Stimulated activated CD8-positive, alpha-beta memory T cell treated with anti-CD3 and anti-CD28 coated beads, Interleukin-15, amount 100 ng/mL, for 4 hours (primary cell): ENCODE measurements around the gene TEX38.
"Not testable (repeated sequence)": the region's sequence is repeated elsewhere in the genome, so short reads cannot be mapped to it uniquely, and the experiment has no call there.

ENCODE experiments used
- DNase-seq, 2 donors: peaks; one replicate each; pipeline ENCODE4 v3.0.0-alpha.2; 2020; ENCODE audit warnings: low read depth in 2 of 2

Gene TEX38

GRCh38 chr1:46655848-46656247 lies 15.8 kb upstream of the TEX38 start:
- no peak for DNase-seq

GRCh38 chr1:46656643-46657042 lies 15.0 kb upstream of the TEX38 start:
- DNase-seq = no peak

- DNase-seq = no peak
Observed at GRCh38 chr1:46657775-46658174, 13.9 kb upstream of the TEX38 start.

- no peak for DNase-seq
Observed at GRCh38 chr1:46659307-46659870, 12.3 kb upstream of the TEX38 start.

GRCh38 chr1:46660116-46660515 lies 11.5 kb upstream of the TEX38 start:
- not testable (repeated sequence) for DNase-seq

GRCh38 chr1:46662919-46663318 lies 8.7 kb upstream of the TEX38 start:
- not testable (repeated sequence) for DNase-seq

- DNase-seq = no peak
Observed at GRCh38 chr1:46665983-46666382, 5.7 kb upstream of the TEX38 start.

- DNase-seq = peak; percentile 8 to 32
Observed at GRCh38 chr1:46667782-46668760, 3.6 kb upstream of the TEX38 start, which contains the start of gene ATPAF1. Gene ATPAF1, minus strand, starts transcription at chr1:46668364. Its CDS starts 42 bp downstream, at chr1:46668322.

- no peak for DNase-seq
Observed at GRCh38 chr1:46670134-46670533, 1.5 kb upstream of the TEX38 start.

GRCh38 chr1:46672696-46673095 lies 1.0 kb downstream of the TEX38 start:
- DNase-seq = no peak

GRCh38 chr1:46673749-46674182 lies 2.1 kb downstream of the TEX38 start:
- DNase-seq = no peak

- DNase-seq = no peak
Observed at GRCh38 chr1:46675549-46676314, 4.1 kb downstream of the TEX38 start.

GRCh38 chr1:46676531-46676930 lies 4.9 kb downstream of the TEX38 start:
- DNase-seq = no peak

- no peak for DNase-seq
Observed at GRCh38 chr1:46677339-46677738, 5.7 kb downstream of the TEX38 start.

GRCh38 chr1:46679789-46680573 lies 8.3 kb downstream of the TEX38 start:
- DNase-seq = no peak

GRCh38 chr1:46681333-46682034 lies 9.8 kb downstream of the TEX38 start:
- no peak for DNase-seq

- no peak for DNase-seq
Observed at GRCh38 chr1:46682064-46682463, 10.4 kb downstream of the TEX38 start.

GRCh38 chr1:46684670-46685069 lies 13.0 kb downstream of the TEX38 start:
- DNase-seq = no peak

- DNase-seq = no peak
Observed at GRCh38 chr1:46686255-46686654, 14.6 kb downstream of the TEX38 start.

- DNase-seq = no peak
Observed at GRCh38 chr1:46687093-46687659, 15.5 kb downstream of the TEX38 start.
